K562 (cell line): ENCODE measurements around the gene ZNF513. TPM values are rescaled to one million over a fixed set of nuclear protein-coding genes. Genes with fewer than 3 reads are reported as not detected.

Experiments
- EGR1 ChIP-seq: fragments of 450-650 bp; conservative IDR thresholded peaks from 2 replicates; pipeline ENCODE4 v1.6.1; 2017; ENCODE audit warnings: mild to moderate bottlenecking
- FIP1L1 ChIP-seq: fragments of 200-400 bp; formaldehyde crosslinking; IDR thresholded peaks from 2 replicates; pipeline ENCODE4 v1.6.1; 2018; ENCODE audit warnings: mild to moderate bottlenecking, low read depth, low read length; ENCODE audit not compliant: poor library complexity, severe bottlenecking
- HDAC1 ChIP-seq, 2 experiments: fragments of 450-650 bp; IDR thresholded peaks; 2 replicates each; pipeline ENCODE4 v1.6.1; 2016 to 2017; ENCODE audit warnings: inconsistent platforms in 1 of 2, mild to moderate bottlenecking in 1 of 2, moderate library complexity in 1 of 2
- HLTF ChIP-seq: fragments of 450-650 bp; IDR thresholded peaks from 2 replicates; pipeline ENCODE4 v1.6.1; 2016
- MTA3 ChIP-seq: fragments of 450-650 bp; formaldehyde crosslinking; IDR thresholded peaks from 2 replicates; pipeline ENCODE4 v1.6.1; 2017; ENCODE audit warnings: mild to moderate bottlenecking, borderline replicate concordance
- RCOR1 ChIP-seq, 2 experiments: IDR thresholded peaks; 2 replicates each; pipeline ENCODE4 v1.6.1; 2012; ENCODE audit warnings: low read depth in 2 of 2, low read length in 2 of 2, borderline replicate concordance in 1 of 2, improper control_type of control experiment in 1 of 2
- SIN3A ChIP-seq, 2 experiments: fragments of 150-350 bp in 1 of 2; IDR thresholded peaks; 2 replicates each; pipeline ENCODE4 v1.6.1; 2011 to 2016; ENCODE audit warnings: borderline replicate concordance in 2 of 2, low read depth in 2 of 2, low read length in 2 of 2, mild to moderate bottlenecking in 2 of 2, moderate library complexity in 2 of 2; ENCODE audit not compliant: control insufficient read depth in 1 of 2
- SOX6 ChIP-seq: fragments of 450-650 bp; IDR thresholded peaks from 2 replicates; pipeline ENCODE4 v1.6.1; 2014; ENCODE audit warnings: mild to moderate bottlenecking
- TAF15 ChIP-seq: fragments of 200-400 bp; formaldehyde crosslinking; IDR thresholded peaks from 2 replicates; pipeline ENCODE4 v1.6.1; 2017; ENCODE audit warnings: mild to moderate bottlenecking, low read depth, low read length, moderate library complexity
- ZBTB8A ChIP-seq: fragments of 450-650 bp; IDR thresholded peaks from 2 replicates; pipeline ENCODE4 v1.6.1; 2018; ENCODE audit warnings: mild to moderate bottlenecking, moderate library complexity; ENCODE audit not compliant: partially characterized antibody
- ZNF212 ChIP-seq: fragments of 450-650 bp; formaldehyde crosslinking; IDR thresholded peaks from 2 replicates; pipeline ENCODE4 v1.4.0; 2020; ENCODE audit warnings: mild to moderate bottlenecking
- polyA plus RNA-seq, 8 experiments: library from polyadenylated mRNA; depleted of rRNA in 4 of 8; stranded (reverse) in 5 of 8; unstranded in 3 of 8; fragments of >200 nt; fragmentation: Nextera tagmentation in 2 of 8; fragmentation: Illumina TruSeq in 1 of 8; extraction: Ambion mirVana in 2 of 8; extraction: Trizol in 1 of 8; gene quantifications; 2 replicates each; pipeline versions ENCODE4 v1.2.1 to v1.2.3, GENCODE V29; 2011 to 2014; ENCODE audit warnings: inconsistent platforms in 1 of 8, missing spikeins in 1 of 8
- total RNA-seq, 7 experiments: library from RNA; depleted of rRNA in 6 of 7; stranded (reverse); fragments of >200 nt in 6 of 7; fragmentation: Illumina TruSeq in 2 of 7; extraction: Trizol in 2 of 7; gene quantifications; 2 replicates each; pipeline versions ENCODE4 v1.2.1 to v1.2.3, GENCODE V29; 2011 to 2021; ENCODE audit warnings: low replicate concordance in 1 of 7
- TF ChIP-seq, protein P1 (sequence below): sonication (generic); formaldehyde crosslinking; IDR thresholded peaks from 2 replicates; pipeline ENCODE4 v1.8.0; 2022; ENCODE audit warnings: missing genetic modification reagents, mild to moderate bottlenecking, moderate library complexity, borderline replicate concordance
- TF ChIP-seq, protein P2 (sequence below): fragments of 450-650 bp; IDR thresholded peaks from 2 replicates; pipeline ENCODE4 v1.6.1; 2016; ENCODE audit warnings: antibody characterized with exemption
- TF ChIP-seq, protein P3 (sequence below): sonication (generic); formaldehyde crosslinking; IDR thresholded peaks from 2 replicates; pipeline ENCODE4 v1.8.1; 2023; ENCODE audit warnings: missing genetic modification reagents, mild to moderate bottlenecking, borderline replicate concordance
- TF ChIP-seq, protein P4 (sequence below), 2 experiments: fragments of 450-650 bp; conservative IDR thresholded peaks; 2 replicates each; pipeline ENCODE4 v1.6.1; 2017; ENCODE audit warnings: mild to moderate bottlenecking in 2 of 2, moderate library complexity in 2 of 2

ZNF513 gene
- total and polyA plus RNA-seq, 9 of the 15 experiments (the other 6 are each of a cell fraction or from before 2014, with no cell fraction given): 0.04 to 13.6 (median 4.4) TPM

DNA sequence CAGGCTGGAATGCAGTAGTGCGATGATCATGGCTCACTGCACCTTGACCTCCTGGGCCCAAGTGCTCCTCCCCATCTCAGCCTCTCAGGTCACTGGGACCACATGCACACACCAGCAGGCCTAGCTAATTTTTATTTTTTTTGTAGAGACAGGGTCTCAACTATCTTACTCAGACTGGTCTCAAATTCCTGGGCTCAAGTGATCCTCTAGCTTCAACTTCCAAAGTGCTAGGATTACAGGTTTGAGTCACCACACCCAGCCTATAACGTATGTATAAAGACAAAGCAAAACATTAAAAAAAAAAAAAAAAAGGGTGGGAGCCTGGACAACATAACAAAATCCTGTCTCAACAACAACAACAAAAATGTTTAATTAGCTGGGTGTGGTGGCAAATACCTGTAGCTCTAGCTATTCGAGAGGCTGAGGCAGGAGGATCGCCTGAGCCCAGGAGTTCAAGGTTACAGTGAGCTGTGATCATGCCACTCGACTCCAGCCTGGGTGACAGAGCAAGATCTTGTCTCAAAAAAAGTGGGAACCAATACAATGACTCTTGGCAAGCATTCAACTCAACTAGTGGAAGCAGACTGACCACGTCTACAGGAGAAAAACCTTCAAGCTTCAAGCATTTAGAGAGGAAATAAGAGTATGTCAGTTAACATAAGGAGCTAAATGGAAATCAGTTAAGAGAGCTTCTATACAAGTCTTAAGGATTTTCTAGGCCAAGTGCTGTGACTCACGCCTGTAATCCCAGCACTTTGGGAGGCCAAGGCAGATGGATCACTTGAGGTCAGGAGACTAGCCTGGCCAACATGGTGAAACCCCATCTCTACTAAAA is 26.6 kb downstream of the ZNF513 start (continued):
- no peak for TF ChIP-seq ZBTB8A
- TF ChIP-seq EGR1: no peak
- 0 out of 4 replicates have a peak, but pooled peaks of 1 of the 2 experiments have one; percentile 4 for TF ChIP-seq RCOR1 (IDR thresholded peaks at IDR 0.05; ENCODE audit: borderline replicate concordance in 1 of 2, low read depth in 2 of 2, low read length in 2 of 2)
- TF ChIP-seq HDAC1 (IDR thresholded peaks at IDR 0.05): peak in 1 of 2 experiments; percentile 55; a peak in 1 of 4 replicates
- TF ChIP-seq, protein P1, sequence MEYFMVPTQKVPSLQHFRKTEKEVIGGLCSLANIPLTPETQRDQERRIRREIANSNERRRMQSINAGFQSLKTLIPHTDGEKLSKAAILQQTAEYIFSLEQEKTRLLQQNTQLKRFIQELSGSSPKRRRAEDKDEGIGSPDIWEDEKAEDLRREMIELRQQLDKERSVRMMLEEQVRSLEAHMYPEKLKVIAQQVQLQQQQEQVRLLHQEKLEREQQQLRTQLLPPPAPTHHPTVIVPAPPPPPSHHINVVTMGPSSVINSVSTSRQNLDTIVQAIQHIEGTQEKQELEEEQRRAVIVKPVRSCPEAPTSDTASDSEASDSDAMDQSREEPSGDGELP: no peak
- TF ChIP-seq FIP1L1: no peak
- TF ChIP-seq ZNF212 (CRISPR knock-in tag): no peak
- TF ChIP-seq, protein P2, sequence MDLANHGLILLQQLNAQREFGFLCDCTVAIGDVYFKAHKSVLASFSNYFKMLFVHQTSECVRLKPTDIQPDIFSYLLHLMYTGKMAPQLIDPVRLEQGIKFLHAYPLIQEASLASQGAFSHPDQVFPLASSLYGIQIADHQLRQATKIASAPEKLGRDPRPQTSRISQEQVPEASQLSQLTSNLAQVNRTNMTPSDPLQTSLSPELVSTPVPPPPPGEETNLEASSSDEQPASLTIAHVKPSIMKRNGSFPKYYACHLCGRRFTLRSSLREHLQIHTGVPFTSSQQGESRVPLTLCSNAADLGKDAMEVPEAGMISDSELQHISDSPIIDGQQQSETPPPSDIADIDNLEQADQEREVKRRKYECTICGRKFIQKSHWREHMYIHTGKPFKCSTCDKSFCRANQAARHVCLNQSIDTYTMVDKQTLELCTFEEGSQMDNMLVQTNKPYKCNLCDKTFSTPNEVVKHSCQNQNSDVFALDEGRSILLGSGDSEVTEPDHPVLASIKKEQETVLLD: peak; percentile 45; the same call in 1 of the 2 replicates
- TF ChIP-seq MTA3: peak; percentile 45
- TF ChIP-seq HLTF: 0 out of 2 replicates have a peak, but pooled peaks have one; percentile 50
- TF ChIP-seq, protein P3, sequence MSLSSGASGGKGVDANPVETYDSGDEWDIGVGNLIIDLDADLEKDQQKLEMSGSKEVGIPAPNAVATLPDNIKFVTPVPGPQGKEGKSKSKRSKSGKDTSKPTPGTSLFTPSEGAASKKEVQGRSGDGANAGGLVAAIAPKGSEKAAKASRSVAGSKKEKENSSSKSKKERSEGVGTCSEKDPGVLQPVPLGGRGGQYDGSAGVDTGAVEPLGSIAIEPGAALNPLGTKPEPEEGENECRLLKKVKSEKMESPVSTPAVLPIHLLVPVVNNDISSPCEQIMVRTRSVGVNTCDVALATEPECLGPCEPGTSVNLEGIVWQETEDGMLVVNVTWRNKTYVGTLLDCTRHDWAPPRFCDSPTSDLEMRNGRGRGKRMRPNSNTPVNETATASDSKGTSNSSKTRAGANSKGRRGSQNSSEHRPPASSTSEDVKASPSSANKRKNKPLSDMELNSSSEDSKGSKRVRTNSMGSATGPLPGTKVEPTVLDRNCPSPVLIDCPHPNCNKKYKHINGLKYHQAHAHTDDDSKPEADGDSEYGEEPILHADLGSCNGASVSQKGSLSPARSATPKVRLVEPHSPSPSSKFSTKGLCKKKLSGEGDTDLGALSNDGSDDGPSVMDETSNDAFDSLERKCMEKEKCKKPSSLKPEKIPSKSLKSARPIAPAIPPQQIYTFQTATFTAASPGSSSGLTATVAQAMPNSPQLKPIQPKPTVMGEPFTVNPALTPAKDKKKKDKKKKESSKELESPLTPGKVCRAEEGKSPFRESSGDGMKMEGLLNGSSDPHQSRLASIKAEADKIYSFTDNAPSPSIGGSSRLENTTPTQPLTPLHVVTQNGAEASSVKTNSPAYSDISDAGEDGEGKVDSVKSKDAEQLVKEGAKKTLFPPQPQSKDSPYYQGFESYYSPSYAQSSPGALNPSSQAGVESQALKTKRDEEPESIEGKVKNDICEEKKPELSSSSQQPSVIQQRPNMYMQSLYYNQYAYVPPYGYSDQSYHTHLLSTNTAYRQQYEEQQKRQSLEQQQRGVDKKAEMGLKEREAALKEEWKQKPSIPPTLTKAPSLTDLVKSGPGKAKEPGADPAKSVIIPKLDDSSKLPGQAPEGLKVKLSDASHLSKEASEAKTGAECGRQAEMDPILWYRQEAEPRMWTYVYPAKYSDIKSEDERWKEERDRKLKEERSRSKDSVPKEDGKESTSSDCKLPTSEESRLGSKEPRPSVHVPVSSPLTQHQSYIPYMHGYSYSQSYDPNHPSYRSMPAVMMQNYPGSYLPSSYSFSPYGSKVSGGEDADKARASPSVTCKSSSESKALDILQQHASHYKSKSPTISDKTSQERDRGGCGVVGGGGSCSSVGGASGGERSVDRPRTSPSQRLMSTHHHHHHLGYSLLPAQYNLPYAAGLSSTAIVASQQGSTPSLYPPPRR: no peak
- TF ChIP-seq TAF15: no peak
- TF ChIP-seq SIN3A (IDR thresholded peaks at IDR 0.05; ENCODE audit: borderline replicate concordance in 2 of 2, control insufficient read depth in 1 of 2, low read depth in 2 of 2, low read length in 2 of 2): no peak
- peak; percentile 90 for TF ChIP-seq SOX6
- TF ChIP-seq, protein P4, sequence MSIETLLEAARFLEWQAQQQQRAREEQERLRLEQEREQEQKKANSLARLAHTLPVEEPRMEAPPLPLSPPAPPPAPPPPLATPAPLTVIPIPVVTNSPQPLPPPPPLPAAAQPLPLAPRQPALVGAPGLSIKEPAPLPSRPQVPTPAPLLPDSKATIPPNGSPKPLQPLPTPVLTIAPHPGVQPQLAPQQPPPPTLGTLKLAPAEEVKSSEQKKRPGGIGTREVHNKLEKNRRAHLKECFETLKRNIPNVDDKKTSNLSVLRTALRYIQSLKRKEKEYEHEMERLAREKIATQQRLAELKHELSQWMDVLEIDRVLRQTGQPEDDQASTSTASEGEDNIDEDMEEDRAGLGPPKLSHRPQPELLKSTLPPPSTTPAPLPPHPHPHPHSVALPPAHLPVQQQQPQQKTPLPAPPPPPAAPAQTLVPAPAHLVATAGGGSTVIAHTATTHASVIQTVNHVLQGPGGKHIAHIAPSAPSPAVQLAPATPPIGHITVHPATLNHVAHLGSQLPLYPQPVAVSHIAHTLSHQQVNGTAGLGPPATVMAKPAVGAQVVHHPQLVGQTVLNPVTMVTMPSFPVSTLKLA (conservative IDR thresholded peaks at IDR 0.05): peak in 1 of 2 experiments; percentile 34; a peak in 1 of 4 replicates
